ENCODE data around the gene GP5. TPM values are rescaled to one million over a fixed set of nuclear protein-coding genes. Genes with fewer than 3 reads are reported as not detected.
A peak's percentile ranks its signal among the peaks of the same experiment; 100 is the strongest.

GP5 gene
- total and polyA plus RNA-seq, 2 of the 13 experiments (the other 11 are each of a cell fraction or from before 2014, with no cell fraction given) = not detected

GRCh38 chr3:194404365-194405140, 5.5 kb upstream of the GP5 start:
- no peak overlapping the region for H3K4me2 ChIP-seq (ENCODE audit: low read depth, low read length)
- H3K9me3 ChIP-seq (ENCODE audit: low read length) = no peaks in the 10 kb centered on the region
- H3K4me3 ChIP-seq (replicated peaks in 1 of 3; ENCODE audit: insufficient read depth in 1 of 3, low read depth in 2 of 3, low read length in 3 of 3) = no peak overlapping the region
- H2AFZ ChIP-seq (ENCODE audit: low read length) = no peak overlapping the region
- H3K36me3 ChIP-seq (replicated peaks in 1 of 2; ENCODE audit: control insufficient read depth in 1 of 2, insufficient read depth in 2 of 2, low read length in 2 of 2) = peaks cover 2 to 30% of the 10 kb centered on the region in 2 experiments; a peak in 3 of 5 replicates
- TF ChIP-seq GATA4 (IDR thresholded peaks at IDR 0.05; ENCODE audit: borderline replicate concordance, low read depth) (no peak), RAD21 (CRISPR knock-in tag; IDR thresholded peaks at IDR 0.05) (peak; percentile 46; the same call in 1 of the 2 replicates), CTCF (CRISPR knock-in tag; IDR thresholded peaks at IDR 0.05) (peak; percentile 65), ZKSCAN8 (CRISPR knock-in tag; IDR thresholded peaks at IDR 0.05; ENCODE audit: borderline replicate concordance) (no peak), SMC3 (IDR thresholded peaks at IDR 0.05; ENCODE audit: low read length) (peak; percentile 63), HOMEZ (CRISPR knock-in tag; IDR thresholded peaks at IDR 0.05; ENCODE audit: low read depth) (no peak), ZNF251 (CRISPR knock-in tag; IDR thresholded peaks at IDR 0.05) (no peak), STAG1 (CRISPR knock-in tag; IDR thresholded peaks at IDR 0.05) (peak; percentile 71), ARID3A (IDR thresholded peaks at IDR 0.05; ENCODE audit: low read depth, low read length) (peak; percentile 84)
- TSS peak; percentile 25 for BruUV-seq (replicated peaks)
- FAIRE-seq = peak; percentile 40
- WGBS (ENCODE audit: low lambda C conversion rate) = 64% methylated on average over 10 of the region's 10 CpGs
- peaks cover 16% of the 10 kb centered on the region; the same call in 1 of the 2 replicates for H3K4me1 ChIP-seq (ENCODE audit: insufficient read depth, low read length)
- peak; percentile 52 for DNase-seq (ENCODE audit: low spot score)
- CTCF ChIA-PET (ENCODE audit: low intra/inter-chr PET ratio, low total read pairs) = interaction anchor here (1.9 to 4.2 kb wide), 2 partner anchors 60 to 71 kb away, joined by 6 to 42 read pairs; no protein-coding TSS in a partner anchor
- in situ Hi-C loops (cut with HindIII; ENCODE audit: extremely low pct_ligation_motif_present, low pct_unique_long_range_greater_than_20kb) (loop anchor here (5.0 kb wide), 1 partner anchor 72 kb away; no protein-coding TSS in a partner anchor), intact Hi-C loops (cut with micrococcal nuclease; ENCODE audit: unreplicated experiment) (loop anchor here (1.0 to 2.0 kb wide), 3 partner anchors 36 to 71 kb away; partner anchors contain the start of gene LRRC15)
- ATAC-seq = no peak
- no peak overlapping the region for H3K27ac ChIP-seq (ENCODE audit: extremely low read length, insufficient read depth, low read length)
- H3K27me3 ChIP-seq (ENCODE audit: control insufficient read depth in 1 of 2, insufficient read depth in 2 of 2, low read length in 2 of 2) = no peaks in the 10 kb centered on the region
- no peaks in the 10 kb centered on the region for H3K79me2 ChIP-seq (ENCODE audit: insufficient read depth, low read length)
- POLR2A ChIA-PET = no interaction called here
- no peaks in the 10 kb centered on the region for H4K20me1 ChIP-seq (ENCODE audit: insufficient read depth, low read length)
- no peak overlapping the region for H3K9ac ChIP-seq (ENCODE audit: insufficient read depth, low read depth, low read length)
